B cell (primary cell): ENCODE data around the gene SRP54. TPM values are rescaled to one million over a fixed set of nuclear protein-coding genes. Genes with fewer than 3 reads are reported as not detected.

ENCODE experiments used
- ATAC-seq: fragments of 200-7000 bp; cut with Tn5 transposase; one replicate; pipeline ENCODE4 v1.10.0; 2021; ENCODE audit warnings: low read depth, mild to moderate bottlenecking, moderate number of reproducible peaks, moderate library complexity
- CTCF ChIA-PET: fragments of 350-600 bp; sonication (Branson Sonifier 250); formaldehyde crosslinking; loops from one replicate; lab custom pipeline; 2021; ENCODE audit warnings: antibody characterized with exemption, inconsistent platforms; lab: Charles Lee
- POLR2A ChIA-PET: fragments of 350-600 bp; sonication (Branson Sonifier 250); formaldehyde crosslinking; loops from one replicate; lab custom pipeline; 2021; ENCODE audit warnings: antibody characterized with exemption; lab: Charles Lee
- DNase-seq: peaks from one replicate; pipeline ENCODE4 v3.0.0; 2013
- H2AFZ ChIP-seq: 2 replicates; pipeline ENCODE4 v1.6.1; 2012; ENCODE audit warnings: mild to moderate bottlenecking, low read depth, low read length; ENCODE audit not compliant: insufficient read depth, poor library complexity, severe bottlenecking
- H3K27ac ChIP-seq, 2 donors: 1 replicate in 1 of 2; 2 replicates in 1 of 2; pipeline ENCODE4 v1.5.1; 2012 to 2013; ENCODE audit warnings: low read length in 2 of 2, mild to moderate bottlenecking in 2 of 2, moderate library complexity in 1 of 2
- H3K27me3 ChIP-seq, 4 experiments: fragments of 200-600 bp in 1 of 4; sonication (generic) in 1 of 4; replicated peaks in 1 of 4; 1 replicate in 2 of 4; 2 replicates in 2 of 4; pipeline versions ENCODE4 v1.6.1 to v1.7.0; 2013 to 2016; ENCODE audit warnings: low read length in 3 of 4, mild to moderate bottlenecking in 2 of 4, mixed read lengths in 1 of 4, moderate library complexity in 1 of 4; ENCODE audit not compliant: insufficient read depth in 4 of 4, control insufficient read depth in 3 of 4; ENCODE audit errors: control extremely low read depth in 1 of 4
- H3K36me3 ChIP-seq, 2 experiments: replicated peaks in 1 of 2; 1 replicate in 1 of 2; 2 replicates in 1 of 2; pipeline versions ENCODE4 v1.6.1 to v1.7.1; 2013; ENCODE audit warnings: low read length in 1 of 2; ENCODE audit not compliant: insufficient read depth in 2 of 2, control insufficient read depth in 1 of 2; ENCODE audit errors: control extremely low read depth in 1 of 2, extremely low read depth in 1 of 2
- H3K4me1 ChIP-seq, 2 donors: fragments of 200-600 bp in 1 of 2; sonication (generic) in 1 of 2; 1 replicate in 1 of 2; 2 replicates in 1 of 2; pipeline versions ENCODE4 v1.5.1 to v1.6.1; 2013 to 2017; ENCODE audit warnings: low read length in 2 of 2; ENCODE audit not compliant: control insufficient read depth in 2 of 2, insufficient read depth in 2 of 2
- H3K4me2 ChIP-seq: replicated peaks from 2 replicates; pipeline ENCODE3; 2012; ENCODE audit warnings: mild to moderate bottlenecking, low read depth, low read length; ENCODE audit not compliant: poor library complexity, severe bottlenecking
- H3K4me3 ChIP-seq, 5 experiments: fragments of 200-600 bp in 1 of 5; sonication (generic) in 1 of 5; 1 replicate in 3 of 5; 2 replicates in 2 of 5; pipeline versions ENCODE4 v1.5.1 to v1.7.0; 2011 to 2016; ENCODE audit warnings: low read length in 4 of 5, mild to moderate bottlenecking in 4 of 5, low read depth in 2 of 5, control low read depth in 1 of 5, moderate library complexity in 1 of 5; ENCODE audit not compliant: insufficient read depth in 1 of 5; ENCODE audit errors: control extremely low read depth in 1 of 5, extremely low read depth in 1 of 5
- H3K79me2 ChIP-seq: fragments of 200-600 bp; sonication (generic); one replicate; pipeline ENCODE4 v1.6.0; 2016; ENCODE audit warnings: low read length; ENCODE audit not compliant: control insufficient read depth, insufficient read depth
- H3K9ac ChIP-seq: fragments of 200-600 bp; sonication (generic); 2 replicates; pipeline ENCODE4 v1.6.1; 2017; ENCODE audit warnings: mild to moderate bottlenecking, low read length, moderate library complexity
- H3K9me3 ChIP-seq, 3 donors: one replicate each; pipeline versions ENCODE4 v1.6.1 to v1.7.1; 2013; ENCODE audit warnings: low read length in 2 of 3; ENCODE audit not compliant: control insufficient read depth in 2 of 3, insufficient read depth in 1 of 3; ENCODE audit errors: control extremely low read depth in 1 of 3
- H4K20me1 ChIP-seq: 2 replicates; pipeline ENCODE4 v1.6.0; 2012; ENCODE audit warnings: mild to moderate bottlenecking, low read length; ENCODE audit not compliant: insufficient read depth, control insufficient read depth, poor library complexity, severe bottlenecking
- H3K27ac Mint-ChIP-seq: one replicate; pipeline ENCODE4 v1.8.0; 2021; ENCODE audit warnings: mixed read lengths
- H3K27me3 Mint-ChIP-seq: one replicate; pipeline ENCODE4 v1.8.0; 2021; ENCODE audit warnings: mixed read lengths
- H3K4me1 Mint-ChIP-seq: one replicate; pipeline ENCODE4 v1.8.0; 2021; ENCODE audit warnings: mixed read lengths
- H3K4me3 Mint-ChIP-seq: one replicate; pipeline ENCODE4 v1.8.0; 2021; ENCODE audit warnings: mixed read lengths
- H3K9me3 Mint-ChIP-seq: one replicate; pipeline ENCODE4 v1.8.0; 2022; ENCODE audit warnings: mixed read lengths; ENCODE audit not compliant: insufficient read depth
- EZH2 ChIP-seq: IDR thresholded peaks from 2 replicates; pipeline ENCODE4 v1.6.1; 2012; ENCODE audit warnings: borderline replicate concordance, low read depth, mild to moderate bottlenecking, moderate library complexity, low read length; ENCODE audit not compliant: insufficient read depth, poor library complexity, severe bottlenecking
- WGBS: methylation state at CpG from one replicate; pipeline ENCODE4 v1.1.5; 2013; ENCODE audit warnings: missing lambda C conversion rate; ENCODE audit not compliant: insufficient coverage; 5-methylcytosine and 5-hydroxymethylcytosine counted together
- intact Hi-C: fragments of 100-400 bp; cut with micrococcal nuclease; formaldehyde crosslinking; loops from one replicate; pipeline ENCODE4 v1.10.0; 2022
- polyA plus RNA-seq: library from polyadenylated mRNA; depleted of rRNA; stranded (reverse); fragments of >200 nt; gene quantifications from 2 replicates; pipeline ENCODE4 v1.2.3, GENCODE V29; 2012
- total RNA-seq, 2 donors: library from RNA; stranded (reverse); fragments of 120-200 nt in 1 of 2; gene quantifications; 1 replicate in 1 of 2; 2 replicates in 1 of 2; pipeline versions ENCODE4 v1.2.3 to v1.2.4, GENCODE V29; 2013 to 2022
- TF ChIP-seq, protein P1 (sequence below): fragments of 200-600 bp; IDR thresholded peaks from one replicate; pipeline ENCODE4 v1.8.0; 2022; ENCODE audit warnings: antibody characterized with exemption, mild to moderate bottlenecking

The SRP54 gene
- total and polyA plus RNA-seq, 2 donors (not counting 1 experiment from before 2014, with no cell fraction given), result 18.4 to 54.9 TPM

DNA sequence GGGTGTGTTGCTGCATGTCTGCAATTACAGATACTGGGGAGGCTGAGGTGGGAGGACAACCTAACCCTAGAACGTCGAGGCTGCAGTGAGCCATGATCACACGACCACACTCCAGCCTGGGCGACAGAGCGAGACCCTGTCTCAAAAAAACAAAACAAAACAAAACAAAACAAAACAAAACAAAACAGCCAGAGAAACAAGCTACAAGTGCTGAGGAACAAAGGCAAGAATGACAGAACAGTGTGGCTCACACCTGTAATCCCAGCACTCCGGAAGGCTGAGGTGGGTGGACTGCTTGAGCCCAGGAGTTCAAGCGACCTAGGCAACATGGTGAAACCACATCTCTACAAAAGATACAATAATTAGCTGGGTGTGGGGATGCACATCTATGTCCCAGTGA, 38.0 kb upstream of the SRP54 start:
- no peaks in the 10 kb centered on the region for H3K79me2 ChIP-seq
- CTCF ChIA-PET, result no interaction called here
- Mint-ChIP-seq H3K4me1 (no peaks in the 10 kb centered on the region), H3K27ac (no peak overlapping the region), H3K27me3 (no peaks in the 10 kb centered on the region), H3K9me3 (peaks cover 7% of the 10 kb centered on the region), H3K4me3 (no peak overlapping the region)
- no peak overlapping the region for H3K27ac ChIP-seq
- peaks cover 0 to 26% (median 7%) of the 10 kb centered on the region in 3 donors for H3K9me3 ChIP-seq
- no peaks in the 10 kb centered on the region for H4K20me1 ChIP-seq
- no peak overlapping the region for H3K4me3 ChIP-seq
- H3K36me3 ChIP-seq, result no peaks in the 10 kb centered on the region
- DNase-seq, result no peak
- intact Hi-C loops, result no loop called here
- 92% methylated on average over 2 of the region's 7 CpGs for whole genome bisulfite sequencing
- no peak overlapping the region for H3K9ac ChIP-seq
- ATAC-seq, result no peak
- no peak overlapping the region for H2AFZ ChIP-seq
- H3K27me3 ChIP-seq, result no peaks in the 10 kb centered on the region
- H3K4me1 ChIP-seq, result no peaks in the 10 kb centered on the region
- TF ChIP-seq EZH2, result no peak
- TF ChIP-seq, protein P1, sequence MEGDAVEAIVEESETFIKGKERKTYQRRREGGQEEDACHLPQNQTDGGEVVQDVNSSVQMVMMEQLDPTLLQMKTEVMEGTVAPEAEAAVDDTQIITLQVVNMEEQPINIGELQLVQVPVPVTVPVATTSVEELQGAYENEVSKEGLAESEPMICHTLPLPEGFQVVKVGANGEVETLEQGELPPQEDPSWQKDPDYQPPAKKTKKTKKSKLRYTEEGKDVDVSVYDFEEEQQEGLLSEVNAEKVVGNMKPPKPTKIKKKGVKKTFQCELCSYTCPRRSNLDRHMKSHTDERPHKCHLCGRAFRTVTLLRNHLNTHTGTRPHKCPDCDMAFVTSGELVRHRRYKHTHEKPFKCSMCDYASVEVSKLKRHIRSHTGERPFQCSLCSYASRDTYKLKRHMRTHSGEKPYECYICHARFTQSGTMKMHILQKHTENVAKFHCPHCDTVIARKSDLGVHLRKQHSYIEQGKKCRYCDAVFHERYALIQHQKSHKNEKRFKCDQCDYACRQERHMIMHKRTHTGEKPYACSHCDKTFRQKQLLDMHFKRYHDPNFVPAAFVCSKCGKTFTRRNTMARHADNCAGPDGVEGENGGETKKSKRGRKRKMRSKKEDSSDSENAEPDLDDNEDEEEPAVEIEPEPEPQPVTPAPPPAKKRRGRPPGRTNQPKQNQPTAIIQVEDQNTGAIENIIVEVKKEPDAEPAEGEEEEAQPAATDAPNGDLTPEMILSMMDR, result no peak
- POLR2A ChIA-PET, result no interaction called here
- no peak overlapping the region for H3K4me2 ChIP-seq

DNA sequence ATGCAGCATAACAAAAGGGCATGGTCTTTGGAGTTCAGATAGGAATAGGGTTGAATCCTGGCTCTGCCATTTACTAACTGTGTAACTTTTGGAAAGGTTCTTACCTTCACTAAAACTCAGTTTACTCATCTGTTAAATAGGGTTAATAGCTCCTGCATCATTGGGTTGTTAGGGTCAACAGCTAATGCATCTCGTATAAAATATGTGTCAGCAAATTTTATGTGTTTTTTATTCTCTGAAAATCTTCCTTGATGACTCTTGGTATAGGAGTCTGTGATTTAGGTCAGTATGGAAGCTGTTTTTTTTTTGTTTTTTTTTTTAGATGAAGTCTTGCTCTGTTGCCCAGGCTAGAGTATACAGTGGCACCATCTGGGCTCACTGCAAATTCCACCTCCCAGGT, 36.1 kb upstream of the SRP54 start:
- Histone ChIP-seq H3K27ac (no peak overlapping the region), H3K27me3 (no peaks in the 10 kb centered on the region), H4K20me1 (no peaks in the 10 kb centered on the region), H3K4me2 (no peak overlapping the region), H3K9me3 (peaks cover 0 to 26% (median 7%) of the 10 kb centered on the region in 3 donors), H2AFZ (no peak overlapping the region), H3K4me3 (no peak overlapping the region), H3K9ac (no peak overlapping the region), H3K4me1 (no peaks in the 10 kb centered on the region), H3K36me3 (no peaks in the 10 kb centered on the region), H3K79me2 (no peaks in the 10 kb centered on the region)
- ATAC-seq, result no peak
- intact Hi-C loops, result no loop called here
- H3K4me1 Mint-ChIP-seq, result no peaks in the 10 kb centered on the region
- POLR2A ChIA-PET, result no interaction called here
- no peaks in the 10 kb centered on the region for H3K27me3 Mint-ChIP-seq
- no CpG with 5 or more reads among the region's 1 CpG for WGBS
- no peak overlapping the region for H3K27ac Mint-ChIP-seq
- CTCF ChIA-PET, result no interaction called here
- H3K4me3 Mint-ChIP-seq, result no peak overlapping the region
- no peak for DNase-seq
- H3K9me3 Mint-ChIP-seq, result peaks cover 7% of the 10 kb centered on the region
- TF ChIP-seq, protein P1, result no peak
- no peak for TF ChIP-seq EZH2
